ENCODE measurements around the gene TUBGCP6. TPM values are rescaled to one million over a fixed set of nuclear protein-coding genes. Genes with fewer than 3 reads are reported as not detected.

The TUBGCP6 gene
- total RNA-seq = 100 to 1,000 TPM in 2 of 4 donors, 10 to 100 TPM in 2; 51.5 to 163 (median 111) TPM

GRCh38 chr22:50244420-50245213, at the start of gene TUBGCP6:
TSS of gene TUBGCP6 (minus strand) at chr22:50245023. CDS start at chr22:50244459, 564 bp downstream.
- Histone ChIP-seq H3K27ac (peak within 1 kb of the TSS; percentile 94 to 98 (median 95)), H3K36me3 (peaks cover 0 to 18% (median 0%) of the 10 kb centered on the region in 3 donors), H3K27me3 (no peaks in the 10 kb centered on the region), H3K4me1 (peaks cover 5 to 74% (median 34%) of the 10 kb centered on the region in 4 donors), H3K4me3 (peak within 1 kb of the TSS; percentile 77 to 89 (median 88)), H3K9me3 (no peaks in the 10 kb centered on the region)
- DNase-seq = peak; percentile 95 to 98 (median 97)
- peak; percentile 77 for TF ChIP-seq POLR2A (IDR thresholded peaks at IDR 0.05)
- TF ChIP-seq CTCF (IDR thresholded peaks at IDR 0.05) = peak in 5 of 6 experiments; percentile 1 to 56 (median 45)

GRCh38 chr22:50294319-50294656, 49.5 kb upstream of the TUBGCP6 start:
- no peak for TF ChIP-seq CTCF (IDR thresholded peaks at IDR 0.05)
- no peak for TF ChIP-seq POLR2A (IDR thresholded peaks at IDR 0.05)
- peaks cover 0 to 31% (median 0%) of the 10 kb centered on the region in 3 donors for H3K36me3 ChIP-seq
- H3K27me3 ChIP-seq = no peaks in the 10 kb centered on the region
- H3K27ac ChIP-seq = peak overlapping the region; percentile 65 to 90 (median 85)
- H3K4me1 ChIP-seq = peaks cover 4 to 63% (median 36%) of the 10 kb centered on the region in 4 donors
- no peaks in the 10 kb centered on the region for H3K9me3 ChIP-seq
- no peak for DNase-seq
- peak overlapping the region in 2 of 4 donors; percentile 45 to 48 for H3K4me3 ChIP-seq

- no peaks in the 10 kb centered on the region for H3K27me3 ChIP-seq
- peak overlapping the region; percentile 65 to 90 (median 85) for H3K27ac ChIP-seq
- H3K4me3 ChIP-seq = peak overlapping the region; percentile 1 to 48 (median 34)
- H3K36me3 ChIP-seq = peaks cover 0 to 37% (median 0%) of the 10 kb centered on the region in 3 donors
- H3K4me1 ChIP-seq = peaks cover 4 to 58% (median 30%) of the 10 kb centered on the region in 4 donors
- no peaks in the 10 kb centered on the region for H3K9me3 ChIP-seq
- DNase-seq = peak in 2 of 3 donors; percentile 87 to 91
- TF ChIP-seq CTCF (IDR thresholded peaks at IDR 0.05) (peak in 3 of 6 experiments; percentile 36 to 51 (median 41)), POLR2A (IDR thresholded peaks at IDR 0.05) (peak; percentile 62 to 65)
These were observed 48.9 kb upstream of the TUBGCP6 start for GRCh38 chr22:50293441-50294318.

- peak overlapping the region; percentile 1 to 48 (median 34) for H3K4me3 ChIP-seq
- H3K27ac ChIP-seq = peak overlapping the region; percentile 65 to 90 (median 85)
- H3K27me3 ChIP-seq = no peaks in the 10 kb centered on the region
- no peaks in the 10 kb centered on the region for H3K9me3 ChIP-seq
- peak in 2 of 3 donors; percentile 78 to 79 for DNase-seq
- peaks cover 0 to 45% (median 0%) of the 10 kb centered on the region in 3 donors for H3K36me3 ChIP-seq
- no peak for TF ChIP-seq CTCF (IDR thresholded peaks at IDR 0.05)
- no peak for TF ChIP-seq POLR2A (IDR thresholded peaks at IDR 0.05)
- H3K4me1 ChIP-seq = peaks cover 4 to 50% (median 29%) of the 10 kb centered on the region in 4 donors
These were observed 48.0 kb upstream of the TUBGCP6 start for GRCh38 chr22:50292643-50293440.
